GM12872 (cell line): ENCODE measurements around the gene ARFGAP1.

Source experiments
- TF ChIP-seq, protein P1 (sequence below): IDR thresholded peaks from 3 replicates; pipeline ENCODE4 v1.5.1; 2011; ENCODE audit warnings: low read depth, mild to moderate bottlenecking, low read length, moderate library complexity; ENCODE audit not compliant: insufficient read depth

Gene ARFGAP1

DNA sequence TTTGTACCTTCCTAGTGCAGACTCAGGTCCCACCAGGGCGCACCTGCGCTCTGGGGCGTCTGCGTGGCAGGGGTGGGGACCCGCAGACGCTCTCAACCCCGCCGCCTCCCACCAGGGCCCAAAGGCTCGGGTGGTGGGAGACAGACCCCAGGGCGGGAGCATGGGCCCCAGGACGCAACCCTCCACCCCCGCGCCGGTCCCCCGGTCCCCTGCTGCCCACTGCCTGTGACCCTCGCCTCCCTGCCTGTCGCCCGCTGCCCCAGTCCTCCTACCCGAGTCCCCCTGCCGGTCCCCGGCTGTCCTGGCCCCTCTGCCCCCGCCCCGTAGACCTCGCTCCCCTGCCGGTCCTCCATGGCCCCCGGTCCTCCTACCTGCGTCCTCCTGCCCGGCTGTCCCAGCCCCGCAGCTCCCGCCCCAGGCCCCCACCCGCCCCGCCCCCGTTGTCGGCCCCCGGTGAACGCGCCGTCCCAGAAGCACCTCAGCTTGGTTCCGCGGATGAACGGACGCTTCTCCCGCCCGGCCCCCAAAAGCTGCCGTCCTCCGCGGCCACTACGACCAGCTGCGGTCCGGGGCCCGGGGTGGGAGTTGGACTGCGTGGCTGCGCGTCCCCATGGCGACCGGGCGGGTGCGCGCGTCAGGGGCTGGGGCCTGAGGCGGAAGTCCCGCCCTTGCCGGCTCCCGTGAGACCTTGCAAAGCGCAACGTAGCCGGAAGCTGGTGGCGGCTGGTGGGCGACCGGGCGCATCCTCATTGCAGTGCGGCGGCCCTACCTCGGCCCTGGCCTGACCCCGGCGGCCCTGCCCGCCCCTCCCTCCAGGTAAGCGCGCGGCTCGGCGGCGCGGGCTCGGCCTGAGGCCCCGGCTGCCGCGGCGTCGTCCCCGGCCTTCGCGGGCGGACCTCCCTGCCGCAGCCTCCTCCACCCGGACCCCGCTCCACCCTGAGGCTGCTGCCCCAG, at the start of gene ARFGAP1:
Gene ARFGAP1, plus strand, starts transcription at position 709 of the 954 bp plus-strand sequence. CDS start 2,768 bp downstream, outside the sequence.
- TF ChIP-seq, protein P1, sequence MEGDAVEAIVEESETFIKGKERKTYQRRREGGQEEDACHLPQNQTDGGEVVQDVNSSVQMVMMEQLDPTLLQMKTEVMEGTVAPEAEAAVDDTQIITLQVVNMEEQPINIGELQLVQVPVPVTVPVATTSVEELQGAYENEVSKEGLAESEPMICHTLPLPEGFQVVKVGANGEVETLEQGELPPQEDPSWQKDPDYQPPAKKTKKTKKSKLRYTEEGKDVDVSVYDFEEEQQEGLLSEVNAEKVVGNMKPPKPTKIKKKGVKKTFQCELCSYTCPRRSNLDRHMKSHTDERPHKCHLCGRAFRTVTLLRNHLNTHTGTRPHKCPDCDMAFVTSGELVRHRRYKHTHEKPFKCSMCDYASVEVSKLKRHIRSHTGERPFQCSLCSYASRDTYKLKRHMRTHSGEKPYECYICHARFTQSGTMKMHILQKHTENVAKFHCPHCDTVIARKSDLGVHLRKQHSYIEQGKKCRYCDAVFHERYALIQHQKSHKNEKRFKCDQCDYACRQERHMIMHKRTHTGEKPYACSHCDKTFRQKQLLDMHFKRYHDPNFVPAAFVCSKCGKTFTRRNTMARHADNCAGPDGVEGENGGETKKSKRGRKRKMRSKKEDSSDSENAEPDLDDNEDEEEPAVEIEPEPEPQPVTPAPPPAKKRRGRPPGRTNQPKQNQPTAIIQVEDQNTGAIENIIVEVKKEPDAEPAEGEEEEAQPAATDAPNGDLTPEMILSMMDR = no peak

DNA sequence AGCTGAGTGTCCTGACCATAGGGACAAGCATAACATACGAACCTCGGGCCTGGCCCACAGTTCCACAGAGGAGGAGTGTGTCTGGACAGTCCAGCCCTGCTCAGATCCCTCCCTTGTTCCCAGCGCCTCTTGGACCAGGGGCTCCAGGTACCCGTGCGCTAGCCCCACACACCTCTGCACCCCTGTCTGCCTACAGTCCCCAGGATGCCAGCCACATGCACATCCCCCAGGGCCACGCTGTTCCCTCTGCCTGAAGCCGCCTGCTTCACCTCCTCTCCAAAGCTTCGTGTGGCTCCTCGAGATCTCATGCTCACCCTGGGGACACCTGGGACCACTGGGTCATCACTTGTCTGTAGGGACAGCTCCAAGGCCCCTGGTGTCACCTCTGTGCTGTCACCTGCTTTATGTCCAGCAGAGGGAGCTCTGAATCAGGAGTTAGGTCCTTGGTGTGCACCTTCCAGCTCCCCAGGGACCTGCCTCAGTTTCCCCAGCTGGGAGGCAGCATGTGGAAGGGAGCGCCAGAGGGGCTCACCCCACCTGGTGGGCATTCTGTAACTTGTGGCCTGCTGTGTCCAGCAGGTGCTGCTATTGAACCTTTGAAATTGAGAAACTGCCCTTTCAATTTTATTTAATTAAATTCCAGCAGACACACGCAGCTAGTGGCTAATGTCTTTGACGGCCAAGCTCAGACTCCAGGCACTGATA, 49.3 kb upstream of the ARFGAP1 start:
- TF ChIP-seq, protein P1 = peak; percentile 88

DNA sequence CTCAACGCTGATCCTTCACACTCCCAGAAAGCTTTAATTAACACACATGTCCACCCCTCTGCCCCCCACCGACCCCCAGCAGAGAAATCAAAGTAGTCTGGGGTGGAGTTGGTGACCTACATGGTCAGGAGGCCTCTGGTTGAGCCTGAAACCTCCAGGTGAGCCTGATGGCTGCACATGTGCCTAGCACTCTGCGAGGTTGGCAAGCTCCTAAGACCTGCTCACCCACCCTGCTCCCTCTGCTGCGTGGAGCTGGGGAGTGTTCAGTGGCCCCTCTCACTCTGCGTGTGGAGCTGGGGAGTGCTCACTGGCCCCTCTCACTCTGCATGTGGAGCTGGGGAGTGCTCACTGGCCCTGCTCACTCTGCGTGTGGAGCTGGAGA, 48.8 kb upstream of the ARFGAP1 start:
- TF ChIP-seq, protein P1 = no peak

DNA sequence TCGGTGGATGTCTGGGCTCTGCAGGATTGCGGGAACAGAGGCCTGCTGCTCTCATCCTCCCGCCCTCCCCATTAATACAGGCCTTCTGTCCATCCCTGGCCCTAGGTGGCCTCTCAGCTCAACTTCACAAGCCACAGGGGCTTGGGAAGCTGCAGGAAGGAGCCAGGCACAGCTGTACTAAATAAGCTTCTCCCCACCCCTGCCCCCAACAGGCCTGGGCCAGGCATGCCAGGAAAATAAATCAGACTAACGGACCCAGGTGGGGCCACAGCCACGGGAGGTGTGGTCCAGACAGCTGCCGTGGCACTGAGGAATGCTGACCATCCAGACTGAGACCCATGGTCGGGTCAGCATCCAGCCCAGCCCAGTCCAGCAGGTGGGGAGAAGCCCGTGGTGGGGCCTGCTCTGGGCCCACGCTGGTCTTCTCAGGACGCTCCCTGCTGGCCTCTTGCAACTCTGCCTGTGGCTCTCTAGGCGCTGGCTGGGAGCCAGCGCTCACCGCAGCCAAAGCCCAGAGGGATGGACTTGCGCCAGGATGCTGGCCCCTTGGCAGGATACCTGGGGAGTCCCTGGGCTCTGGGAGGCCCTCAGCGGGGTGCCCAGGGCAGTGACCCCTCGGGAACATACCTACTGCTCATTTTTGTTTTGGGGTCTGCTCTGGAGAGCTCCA, 48.1 kb upstream of the ARFGAP1 start:
- TF ChIP-seq, protein P1 = no peak

DNA sequence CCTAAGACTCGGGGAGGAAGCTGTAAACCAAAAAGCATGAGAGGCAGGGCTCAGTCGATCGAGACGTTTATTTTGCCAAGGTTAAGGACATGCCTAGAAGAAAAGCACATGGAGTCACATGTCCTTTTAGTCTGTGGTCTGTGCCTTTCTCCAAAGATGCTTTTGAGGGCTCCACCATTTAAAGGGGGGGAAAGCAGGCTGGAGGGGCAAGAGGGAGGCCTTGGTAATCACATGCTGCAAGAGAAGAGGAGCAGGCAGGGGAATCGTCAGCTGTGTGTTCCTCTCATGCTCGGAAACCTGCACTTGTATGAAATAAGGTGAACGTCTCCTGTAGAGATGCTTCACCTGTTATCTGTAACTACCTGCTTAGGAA, 47.5 kb upstream of the ARFGAP1 start:
- TF ChIP-seq, protein P1 = no peak

DNA sequence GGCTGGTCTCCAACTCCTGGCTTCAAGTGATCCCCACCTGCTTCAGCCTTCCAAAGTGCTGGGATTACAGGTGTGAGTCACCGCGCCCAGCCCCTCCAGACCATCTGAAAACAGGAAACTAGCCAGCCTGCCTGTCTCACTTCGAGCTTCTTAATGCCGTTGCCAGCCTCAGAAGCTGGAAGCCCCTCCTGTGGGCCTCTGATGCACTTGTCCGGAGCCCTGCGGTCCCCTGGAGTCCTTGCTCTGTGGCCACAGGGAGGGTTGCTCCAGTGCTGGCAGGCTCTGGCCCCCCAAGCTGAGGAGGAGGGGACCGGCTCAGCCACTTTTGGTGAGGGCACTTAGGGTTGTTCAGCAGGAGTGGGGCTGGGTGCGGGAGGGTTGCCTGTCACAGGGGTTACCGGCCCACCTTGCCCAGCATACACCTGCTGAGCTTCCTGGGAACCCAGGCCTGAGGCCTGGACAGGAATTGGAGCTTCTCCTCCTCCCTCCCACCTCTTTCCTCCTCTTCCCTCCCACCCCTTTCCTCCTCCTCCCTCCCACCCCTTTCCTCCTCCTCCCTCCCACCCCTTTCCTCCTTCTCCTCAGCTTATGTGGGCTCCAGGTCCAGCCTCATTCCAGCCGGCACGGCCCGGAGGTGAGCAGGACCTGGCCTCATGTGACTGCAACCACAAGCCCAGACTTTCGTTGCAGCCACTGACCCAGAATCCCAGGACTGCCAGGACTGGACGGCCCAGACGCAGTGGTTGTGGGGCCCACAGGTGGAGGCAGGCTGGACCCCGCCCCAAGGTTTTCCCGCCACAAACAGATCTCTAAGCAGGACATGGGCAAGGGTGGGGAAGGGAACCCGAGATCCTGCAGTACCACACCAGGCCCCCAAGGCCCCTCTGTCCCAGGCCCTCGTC, 46.3 kb upstream of the ARFGAP1 start:
- TF ChIP-seq, protein P1 = no peak
